HepG2 (cell line): ENCODE results near the gene ITPRIP. TPM values are rescaled to one million over a fixed set of nuclear protein-coding genes. Genes with fewer than 3 reads are reported as not detected.
A peak's percentile ranks its signal among the peaks of the same experiment; 100 is the strongest.

ENCODE experiments used
- SNAI1 ChIP-seq: sonication (generic); formaldehyde crosslinking; IDR thresholded peaks from 2 replicates; pipeline ENCODE4 v1.5.0; 2020; ENCODE audit warnings: mild to moderate bottlenecking, missing genetic modification reagents, borderline replicate concordance
- ZFY ChIP-seq: sonication (generic); formaldehyde crosslinking; IDR thresholded peaks from 2 replicates; pipeline ENCODE4 v1.4.0; 2020; ENCODE audit warnings: missing genetic modification reagents
- ZNF230 ChIP-seq: sonication (generic); formaldehyde crosslinking; IDR thresholded peaks from 2 replicates; pipeline ENCODE4 v1.4.0; 2020; ENCODE audit warnings: mild to moderate bottlenecking, missing genetic modification reagents
- polyA plus RNA-seq, 8 experiments: library from polyadenylated mRNA; depleted of rRNA in 3 of 8; stranded (reverse) in 7 of 8; unstranded in 1 of 8; fragments of >200 nt; fragmentation: Illumina TruSeq in 4 of 8; extraction: Trizol in 4 of 8; gene quantifications; 2 replicates each; pipeline versions ENCODE4 v1.2.1 to v1.2.3, GENCODE V29; 2011 to 2016; ENCODE audit warnings: low read depth in 4 of 8, missing spikeins in 1 of 8, mixed read lengths in 1 of 8; ENCODE audit not compliant: insufficient read depth in 1 of 8
- total RNA-seq, 5 experiments: library from RNA; depleted of rRNA; stranded (reverse); fragments of >200 nt; fragmentation: Illumina TruSeq; extraction: Trizol; gene quantifications; 2 replicates each; pipeline ENCODE4 v1.2.3, GENCODE V29; 2016; ENCODE audit warnings: low read depth in 1 of 5
- TF ChIP-seq, protein P1 (sequence below): sonication (generic); formaldehyde crosslinking; IDR thresholded peaks from 2 replicates; pipeline ENCODE4 v1.4.0; 2020; ENCODE audit warnings: mild to moderate bottlenecking, missing genetic modification reagents
- TF ChIP-seq, protein P2 (sequence below): sonication (generic); formaldehyde crosslinking; IDR thresholded peaks from 2 replicates; pipeline ENCODE4 v1.4.0; 2020; ENCODE audit warnings: missing genetic modification reagents
- TF ChIP-seq, protein P3 (sequence below): sonication (generic); formaldehyde crosslinking; IDR thresholded peaks from 2 replicates; pipeline ENCODE4 v1.4.0; 2020; ENCODE audit warnings: missing genetic modification reagents

ITPRIP gene
- total and polyA plus RNA-seq, 2 of the 13 experiments (the other 11 are each of a cell fraction or from before 2014, with no cell fraction given), result 1.00 to 2.8 TPM

DNA sequence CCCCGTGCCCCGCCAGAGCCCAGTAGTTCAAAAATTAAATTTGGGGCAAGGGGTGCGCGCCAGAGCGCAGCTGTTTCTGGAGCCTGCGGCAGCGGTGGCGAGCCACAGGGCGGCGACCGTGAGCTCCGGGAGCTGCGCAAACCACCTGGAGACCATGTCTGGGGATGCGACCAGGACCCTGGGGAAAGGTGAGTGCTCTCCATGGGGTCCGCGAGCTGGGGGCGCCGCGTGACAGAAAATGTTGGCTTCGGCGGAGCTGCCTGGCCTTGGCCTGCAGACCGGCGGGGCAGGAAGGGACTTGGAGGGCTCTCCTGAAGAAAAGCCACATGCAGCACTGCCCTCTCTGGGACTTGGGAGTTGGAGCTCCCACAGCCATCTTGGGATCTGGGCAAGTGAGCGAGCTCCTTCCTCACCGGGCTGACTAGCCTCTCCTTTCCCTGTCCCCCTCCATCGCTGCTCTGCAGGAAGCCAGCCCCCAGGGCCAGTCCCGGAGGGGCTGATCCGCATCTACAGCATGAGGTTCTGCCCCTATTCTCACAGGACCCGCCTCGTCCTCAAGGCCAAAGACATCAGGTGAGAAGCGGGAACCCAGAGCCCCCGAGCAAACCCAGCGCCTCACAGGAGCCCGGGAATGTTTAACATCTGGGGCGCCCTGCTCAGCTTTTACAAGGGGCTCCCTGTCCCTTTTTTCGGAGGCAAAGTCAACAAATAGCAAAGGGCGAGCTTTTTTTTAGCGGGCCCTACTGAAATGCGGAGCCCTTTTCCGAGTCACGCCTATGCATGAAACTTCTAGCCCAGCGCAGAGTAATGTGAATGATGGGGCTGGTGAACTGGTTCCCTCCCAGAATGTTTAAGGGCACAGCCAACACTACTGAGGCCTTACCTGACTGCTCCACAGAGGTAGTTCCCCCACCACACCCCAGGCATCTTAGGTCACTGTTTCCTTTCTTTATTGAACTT lies 63.2 kb downstream of the ITPRIP start (continued):
- TF ChIP-seq, protein P1, sequence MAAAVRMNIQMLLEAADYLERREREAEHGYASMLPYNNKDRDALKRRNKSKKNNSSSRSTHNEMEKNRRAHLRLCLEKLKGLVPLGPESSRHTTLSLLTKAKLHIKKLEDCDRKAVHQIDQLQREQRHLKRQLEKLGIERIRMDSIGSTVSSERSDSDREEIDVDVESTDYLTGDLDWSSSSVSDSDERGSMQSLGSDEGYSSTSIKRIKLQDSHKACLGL (CRISPR knock-in tag), result no peak
- TF ChIP-seq SNAI1 (CRISPR knock-in tag), result peak; percentile 54; the same call in 1 of the 2 replicates
- no peak for TF ChIP-seq ZNF230 (CRISPR knock-in tag)
- TF ChIP-seq, protein P2, sequence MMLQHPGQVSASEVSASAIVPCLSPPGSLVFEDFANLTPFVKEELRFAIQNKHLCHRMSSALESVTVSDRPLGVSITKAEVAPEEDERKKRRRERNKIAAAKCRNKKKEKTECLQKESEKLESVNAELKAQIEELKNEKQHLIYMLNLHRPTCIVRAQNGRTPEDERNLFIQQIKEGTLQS (CRISPR knock-in tag), result no peak
- TF ChIP-seq, protein P3, sequence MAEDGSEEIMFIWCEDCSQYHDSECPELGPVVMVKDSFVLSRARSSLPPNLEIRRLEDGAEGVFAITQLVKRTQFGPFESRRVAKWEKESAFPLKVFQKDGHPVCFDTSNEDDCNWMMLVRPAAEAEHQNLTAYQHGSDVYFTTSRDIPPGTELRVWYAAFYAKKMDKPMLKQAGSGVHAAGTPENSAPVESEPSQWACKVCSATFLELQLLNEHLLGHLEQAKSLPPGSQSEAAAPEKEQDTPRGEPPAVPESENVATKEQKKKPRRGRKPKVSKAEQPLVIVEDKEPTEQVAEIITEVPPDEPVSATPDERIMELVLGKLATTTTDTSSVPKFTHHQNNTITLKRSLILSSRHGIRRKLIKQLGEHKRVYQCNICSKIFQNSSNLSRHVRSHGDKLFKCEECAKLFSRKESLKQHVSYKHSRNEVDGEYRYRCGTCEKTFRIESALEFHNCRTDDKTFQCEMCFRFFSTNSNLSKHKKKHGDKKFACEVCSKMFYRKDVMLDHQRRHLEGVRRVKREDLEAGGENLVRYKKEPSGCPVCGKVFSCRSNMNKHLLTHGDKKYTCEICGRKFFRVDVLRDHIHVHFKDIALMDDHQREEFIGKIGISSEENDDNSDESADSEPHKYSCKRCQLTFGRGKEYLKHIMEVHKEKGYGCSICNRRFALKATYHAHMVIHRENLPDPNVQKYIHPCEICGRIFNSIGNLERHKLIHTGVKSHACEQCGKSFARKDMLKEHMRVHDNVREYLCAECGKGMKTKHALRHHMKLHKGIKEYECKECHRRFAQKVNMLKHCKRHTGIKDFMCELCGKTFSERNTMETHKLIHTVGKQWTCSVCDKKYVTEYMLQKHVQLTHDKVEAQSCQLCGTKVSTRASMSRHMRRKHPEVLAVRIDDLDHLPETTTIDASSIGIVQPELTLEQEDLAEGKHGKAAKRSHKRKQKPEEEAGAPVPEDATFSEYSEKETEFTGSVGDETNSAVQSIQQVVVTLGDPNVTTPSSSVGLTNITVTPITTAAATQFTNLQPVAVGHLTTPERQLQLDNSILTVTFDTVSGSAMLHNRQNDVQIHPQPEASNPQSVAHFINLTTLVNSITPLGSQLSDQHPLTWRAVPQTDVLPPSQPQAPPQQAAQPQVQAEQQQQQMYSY (CRISPR knock-in tag), result no peak
- TF ChIP-seq ZFY, result no peak
